DOHH2 (cell line): ENCODE data around the gene SPSB4.

ENCODE experiments used
- H3F3A ChIP-seq: fragments of 200-600 bp; sonication (generic), shearing (Covaris generic); 2 replicates; pipeline ENCODE4 v1.6.0; 2016; ENCODE audit warnings: antibody characterized with exemption, mild to moderate bottlenecking; ENCODE audit not compliant: control insufficient read depth, insufficient read depth
- H3K27ac ChIP-seq: fragments of 200-600 bp; sonication (generic); 2 replicates; pipeline ENCODE4 v1.5.1; 2014; ENCODE audit warnings: low read depth, mild to moderate bottlenecking, low read length, moderate library complexity
- H3K27me3 ChIP-seq: fragments of 200-600 bp; sonication (generic); 2 replicates; pipeline ENCODE4 v1.6.1; 2014; ENCODE audit warnings: mild to moderate bottlenecking, low read length, mixed read lengths; ENCODE audit not compliant: control insufficient read depth
- H3K36me3 ChIP-seq: fragments of 200-600 bp; sonication (generic); 2 replicates; pipeline ENCODE4 v1.6.1; 2014; ENCODE audit warnings: mild to moderate bottlenecking, low read length, moderate library complexity, mixed read lengths; ENCODE audit not compliant: control insufficient read depth
- H3K4me1 ChIP-seq: fragments of 200-600 bp; sonication (generic); 2 replicates; pipeline ENCODE4 v1.6.1; 2014; ENCODE audit warnings: mild to moderate bottlenecking, low read length, mixed read lengths; ENCODE audit not compliant: control insufficient read depth
- H3K4me2 ChIP-seq: fragments of 200-600 bp; sonication (generic); 2 replicates; pipeline ENCODE4 v1.6.0; 2014; ENCODE audit warnings: mild to moderate bottlenecking, low read length, moderate library complexity
- H3K4me3 ChIP-seq: fragments of 200-600 bp; sonication (generic); 2 replicates; pipeline ENCODE4 v1.5.1; 2014; ENCODE audit warnings: mild to moderate bottlenecking, low read length, mixed read lengths
- H3K79me2 ChIP-seq: fragments of 200-600 bp; sonication (generic); 2 replicates; pipeline ENCODE4 v1.6.1; 2014; ENCODE audit warnings: mild to moderate bottlenecking, low read length, mixed read lengths; ENCODE audit not compliant: control insufficient read depth
- H3K9me2 ChIP-seq: fragments of 200-600 bp; sonication (generic); replicated peaks from 2 replicates; pipeline ENCODE4 v1.6.1; 2014; ENCODE audit warnings: mild to moderate bottlenecking, low read length, mixed read lengths; ENCODE audit not compliant: control insufficient read depth
- H3K9me3 ChIP-seq: fragments of 200-600 bp; sonication (generic); 2 replicates; pipeline ENCODE4 v1.6.1; 2014; ENCODE audit warnings: antibody characterized with exemption, low read length, mixed read lengths; ENCODE audit not compliant: control insufficient read depth, insufficient read depth
- H4K20me1 ChIP-seq: fragments of 200-600 bp; sonication (generic); 2 replicates; pipeline ENCODE4 v1.6.0; 2014; ENCODE audit warnings: low read depth, mild to moderate bottlenecking, antibody characterized with exemption, low read length, moderate library complexity; ENCODE audit not compliant: control insufficient read depth, insufficient read depth
- EZH2phosphoT487 ChIP-seq: fragments of 200-600 bp; sonication (generic); IDR thresholded peaks from 2 replicates; pipeline ENCODE4 v1.6.1; 2017; ENCODE audit warnings: borderline replicate concordance, mild to moderate bottlenecking, antibody characterized with exemption, low read length, moderate library complexity, mixed read lengths
- TF ChIP-seq, protein P1 (sequence below): fragments of 200-600 bp; sonication (generic); IDR thresholded peaks from one replicate; pipeline ENCODE4 v1.5.1; 2014; ENCODE audit warnings: antibody characterized with exemption, mild to moderate bottlenecking, low read depth, low read length; ENCODE audit not compliant: poor library complexity, severe bottlenecking

Gene SPSB4

DNA sequence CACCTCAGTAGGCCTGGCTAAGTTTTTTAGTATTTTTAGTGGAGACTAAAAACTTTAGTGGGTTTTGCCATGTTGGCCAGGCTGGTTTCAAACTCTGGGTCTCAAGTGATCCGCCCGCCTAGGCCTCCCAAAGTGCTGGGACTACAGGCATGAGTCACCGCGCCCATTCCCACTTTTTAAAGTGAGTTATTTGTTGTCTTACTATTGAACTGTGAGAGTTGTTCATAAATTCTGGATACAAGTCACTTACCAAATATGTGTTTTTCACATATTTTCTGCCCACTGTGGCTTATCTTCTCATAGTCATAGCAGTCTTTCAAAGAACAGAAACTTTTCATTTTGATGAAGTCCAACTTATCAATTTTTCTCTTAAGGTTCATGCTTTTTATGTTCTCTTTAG is 29.9 kb upstream of the SPSB4 start:
- Histone ChIP-seq H3K27me3 (no peaks in the 10 kb centered on the region), H3K4me2 (no peak overlapping the region), H3K36me3 (no peaks in the 10 kb centered on the region), H3F3A (no peaks in the 10 kb centered on the region), H3K4me1 (no peaks in the 10 kb centered on the region), H3K27ac (no peak overlapping the region), H3K9me2 (no peaks in the 10 kb centered on the region), H4K20me1 (no peaks in the 10 kb centered on the region), H3K79me2 (no peaks in the 10 kb centered on the region), H3K9me3 (no peaks in the 10 kb centered on the region), H3K4me3 (no peak overlapping the region)
- TF ChIP-seq, protein P1, sequence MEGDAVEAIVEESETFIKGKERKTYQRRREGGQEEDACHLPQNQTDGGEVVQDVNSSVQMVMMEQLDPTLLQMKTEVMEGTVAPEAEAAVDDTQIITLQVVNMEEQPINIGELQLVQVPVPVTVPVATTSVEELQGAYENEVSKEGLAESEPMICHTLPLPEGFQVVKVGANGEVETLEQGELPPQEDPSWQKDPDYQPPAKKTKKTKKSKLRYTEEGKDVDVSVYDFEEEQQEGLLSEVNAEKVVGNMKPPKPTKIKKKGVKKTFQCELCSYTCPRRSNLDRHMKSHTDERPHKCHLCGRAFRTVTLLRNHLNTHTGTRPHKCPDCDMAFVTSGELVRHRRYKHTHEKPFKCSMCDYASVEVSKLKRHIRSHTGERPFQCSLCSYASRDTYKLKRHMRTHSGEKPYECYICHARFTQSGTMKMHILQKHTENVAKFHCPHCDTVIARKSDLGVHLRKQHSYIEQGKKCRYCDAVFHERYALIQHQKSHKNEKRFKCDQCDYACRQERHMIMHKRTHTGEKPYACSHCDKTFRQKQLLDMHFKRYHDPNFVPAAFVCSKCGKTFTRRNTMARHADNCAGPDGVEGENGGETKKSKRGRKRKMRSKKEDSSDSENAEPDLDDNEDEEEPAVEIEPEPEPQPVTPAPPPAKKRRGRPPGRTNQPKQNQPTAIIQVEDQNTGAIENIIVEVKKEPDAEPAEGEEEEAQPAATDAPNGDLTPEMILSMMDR, result no peak
- TF ChIP-seq EZH2phosphoT487, result no peak

DNA sequence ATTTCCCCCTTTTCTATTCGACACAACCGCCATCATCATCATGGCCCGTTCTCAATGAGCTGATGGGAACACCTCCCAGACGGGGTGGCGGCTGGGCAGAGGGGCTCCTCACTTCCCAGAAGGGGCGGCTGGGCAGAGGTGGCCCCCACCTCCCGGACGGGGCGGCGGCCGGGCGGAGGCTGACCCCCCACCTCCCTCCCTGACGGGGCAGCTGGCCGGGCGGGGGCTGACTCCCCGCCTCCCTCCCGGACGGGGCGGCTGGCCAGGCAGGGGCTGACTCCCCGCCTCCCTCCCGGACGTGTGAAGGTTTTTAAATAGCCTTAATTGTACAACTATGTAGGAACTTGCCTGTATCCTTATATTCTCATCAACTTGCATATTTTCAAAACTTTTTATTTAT is 20.9 kb upstream of the SPSB4 start:
- H3K9me3 ChIP-seq, result no peaks in the 10 kb centered on the region
- H3K4me2 ChIP-seq, result no peak overlapping the region
- no peaks in the 10 kb centered on the region for H3K79me2 ChIP-seq
- no peaks in the 10 kb centered on the region for H3K4me1 ChIP-seq
- no peaks in the 10 kb centered on the region for H3F3A ChIP-seq
- H3K27me3 ChIP-seq, result no peaks in the 10 kb centered on the region
- H3K9me2 ChIP-seq, result no peaks in the 10 kb centered on the region
- H3K4me3 ChIP-seq, result no peak overlapping the region
- no peaks in the 10 kb centered on the region for H3K36me3 ChIP-seq
- no peak overlapping the region for H3K27ac ChIP-seq
- TF ChIP-seq, protein P1, result no peak
- TF ChIP-seq EZH2phosphoT487, result no peak
- no peaks in the 10 kb centered on the region for H4K20me1 ChIP-seq

DNA sequence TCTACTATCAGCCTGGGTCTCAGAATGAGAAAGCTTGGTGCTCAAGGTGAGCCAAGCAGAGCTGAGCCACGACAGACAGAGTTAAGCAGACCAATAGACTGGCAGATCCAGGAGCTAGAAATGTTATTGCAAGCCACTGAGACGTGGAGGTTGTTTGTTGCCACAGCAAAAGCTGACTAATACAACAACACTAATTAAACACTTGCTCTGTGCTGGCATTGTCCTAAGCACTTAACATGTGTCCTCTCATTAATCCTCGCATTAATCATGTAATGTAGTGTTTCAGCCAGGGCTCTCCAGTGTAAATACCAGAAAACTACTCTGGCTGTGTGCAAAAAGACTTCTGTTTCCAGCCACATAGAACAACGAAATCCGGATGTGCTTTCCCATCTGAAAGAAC is 11.6 kb upstream of the SPSB4 start:
- Histone ChIP-seq H4K20me1 (no peaks in the 10 kb centered on the region), H3K9me2 (no peaks in the 10 kb centered on the region), H3K4me1 (no peaks in the 10 kb centered on the region), H3F3A (no peaks in the 10 kb centered on the region), H3K79me2 (no peaks in the 10 kb centered on the region), H3K27me3 (peaks cover 4% of the 10 kb centered on the region; the same call in 1 of the 2 replicates), H3K27ac (no peak overlapping the region), H3K36me3 (no peaks in the 10 kb centered on the region), H3K4me2 (no peak overlapping the region), H3K4me3 (no peak overlapping the region), H3K9me3 (no peaks in the 10 kb centered on the region)
- TF ChIP-seq, protein P1, result no peak
- TF ChIP-seq EZH2phosphoT487, result no peak
